SK-N-MC (cell line): ENCODE results near the gene GNS.

Experiments
- EZH2 ChIP-seq: fragments of 200-600 bp; sonication (generic); IDR thresholded peaks from one replicate; pipeline ENCODE4 v1.6.1; 2017; ENCODE audit warnings: antibody characterized with exemption
- POLR2AphosphoS5 ChIP-seq: IDR thresholded peaks from 2 replicates; pipeline ENCODE4 v1.6.1; 2012; ENCODE audit warnings: mild to moderate bottlenecking, low read depth, low read length, borderline replicate concordance

DNA sequence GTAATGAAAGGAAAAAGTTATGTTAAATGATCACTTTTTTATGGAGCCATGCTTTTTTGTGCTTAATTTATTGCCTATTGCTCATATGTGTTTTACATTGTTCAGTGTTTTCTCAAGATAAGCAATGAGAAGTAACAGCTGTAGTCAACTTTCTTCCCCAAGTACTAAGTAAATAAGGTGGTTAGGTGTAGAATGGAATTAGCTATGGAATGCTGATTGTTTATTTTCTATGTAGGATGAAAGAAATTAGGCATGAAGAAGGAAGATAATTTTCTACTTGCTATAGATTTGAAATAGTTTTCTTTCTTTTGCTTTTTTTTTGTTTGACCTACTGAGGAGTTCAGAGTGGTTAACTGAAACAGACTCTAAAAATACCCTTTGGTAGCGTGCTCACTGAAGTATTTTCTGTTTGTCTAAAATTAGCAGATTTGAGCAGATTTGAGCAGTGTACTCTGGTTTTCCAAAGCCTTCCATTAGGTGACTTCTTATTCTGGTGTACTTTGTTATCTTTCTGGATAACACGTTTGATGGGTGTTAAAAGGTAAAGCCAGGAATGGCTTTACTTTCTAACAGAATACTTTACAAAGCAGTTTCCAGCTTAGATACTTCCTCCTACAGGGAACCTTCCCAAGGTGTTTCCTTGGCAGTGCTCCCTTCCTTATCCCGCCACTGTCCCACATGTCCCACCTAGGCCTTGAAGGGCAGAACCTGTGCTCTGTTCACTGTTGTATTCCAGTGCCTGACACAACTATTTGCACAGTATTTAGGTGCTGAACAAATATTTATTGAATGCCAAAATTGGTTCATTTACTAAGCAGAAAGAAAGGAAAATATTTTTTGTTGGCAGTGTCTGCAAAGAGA is 92.9 kb downstream of the GNS start:
- TF ChIP-seq EZH2 (no peak), POLR2AphosphoS5 (no peak)
